ENCODE measurements around the gene PPP2R5C.
"Not testable (repeated sequence)": the region's sequence is repeated elsewhere in the genome, so short reads cannot be mapped to it uniquely, and the experiment has no call there.

PPP2R5C gene

GRCh38 chr14:101761032-101761880 lies at the start of gene PPP2R5C:
PPP2R5C (plus strand) TSS chr14:101761709; CDS start chr14:101761894, 185 bp downstream.
- peak in 13 of 14 donors; percentile 33 to 91 (median 80) for DNase-seq

DNA sequence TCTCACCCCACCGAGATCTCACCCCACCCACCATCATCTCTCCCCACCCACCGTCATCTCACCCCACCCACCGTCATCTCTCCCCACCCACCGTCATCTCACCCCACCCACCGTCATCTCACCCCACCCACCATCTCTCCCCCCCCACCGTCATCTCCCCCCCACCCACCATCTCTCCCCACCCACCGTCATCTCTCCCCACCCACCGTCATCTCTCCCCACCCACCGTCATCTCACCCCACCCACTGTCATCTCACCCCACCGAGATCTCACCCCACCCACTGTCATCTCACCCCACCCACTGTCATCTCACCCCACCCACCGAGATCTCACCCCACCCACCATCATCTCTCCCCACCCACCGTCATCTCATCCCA lies 49.7 kb upstream of the PPP2R5C start:
- not testable (repeated sequence) for DNase-seq

DNA sequence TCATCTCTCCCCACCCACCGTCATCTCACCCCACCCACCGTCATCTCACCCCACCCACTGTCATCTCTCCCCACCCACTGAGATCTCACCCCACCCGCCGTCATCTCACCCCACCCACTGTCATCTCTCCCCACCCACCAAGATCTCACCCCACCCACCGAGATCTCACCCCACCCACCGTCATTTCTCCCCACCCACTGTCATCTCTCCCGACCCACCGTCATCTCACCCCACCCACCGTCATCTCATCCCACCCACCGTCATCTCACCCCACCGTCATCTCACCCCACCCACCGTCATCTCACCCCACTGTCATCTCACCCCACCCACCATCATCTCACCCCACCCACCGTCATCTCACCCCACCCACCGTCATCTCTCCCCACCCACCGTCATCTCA lies 49.2 kb upstream of the PPP2R5C start:
- DNase-seq: not testable (repeated sequence)

DNA sequence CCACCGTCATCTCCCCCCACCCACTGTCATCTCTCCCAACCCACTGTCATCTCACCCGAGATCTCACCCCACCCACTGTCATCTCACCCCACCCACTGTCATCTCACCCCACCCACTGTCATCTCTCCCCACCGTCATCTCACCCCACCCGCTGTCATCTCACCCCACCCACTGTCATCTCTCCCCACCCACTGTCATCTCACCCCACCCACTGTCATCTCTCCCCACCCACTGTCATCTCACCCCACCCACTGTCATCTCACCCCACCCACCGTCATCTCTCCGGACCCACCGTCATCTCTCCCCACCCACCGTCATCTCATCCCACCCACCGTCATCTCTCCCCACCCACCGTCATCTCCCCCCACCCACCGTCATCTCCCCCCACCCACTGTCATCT lies 48.4 kb upstream of the PPP2R5C start:
- DNase-seq: not testable (repeated sequence)

DNA sequence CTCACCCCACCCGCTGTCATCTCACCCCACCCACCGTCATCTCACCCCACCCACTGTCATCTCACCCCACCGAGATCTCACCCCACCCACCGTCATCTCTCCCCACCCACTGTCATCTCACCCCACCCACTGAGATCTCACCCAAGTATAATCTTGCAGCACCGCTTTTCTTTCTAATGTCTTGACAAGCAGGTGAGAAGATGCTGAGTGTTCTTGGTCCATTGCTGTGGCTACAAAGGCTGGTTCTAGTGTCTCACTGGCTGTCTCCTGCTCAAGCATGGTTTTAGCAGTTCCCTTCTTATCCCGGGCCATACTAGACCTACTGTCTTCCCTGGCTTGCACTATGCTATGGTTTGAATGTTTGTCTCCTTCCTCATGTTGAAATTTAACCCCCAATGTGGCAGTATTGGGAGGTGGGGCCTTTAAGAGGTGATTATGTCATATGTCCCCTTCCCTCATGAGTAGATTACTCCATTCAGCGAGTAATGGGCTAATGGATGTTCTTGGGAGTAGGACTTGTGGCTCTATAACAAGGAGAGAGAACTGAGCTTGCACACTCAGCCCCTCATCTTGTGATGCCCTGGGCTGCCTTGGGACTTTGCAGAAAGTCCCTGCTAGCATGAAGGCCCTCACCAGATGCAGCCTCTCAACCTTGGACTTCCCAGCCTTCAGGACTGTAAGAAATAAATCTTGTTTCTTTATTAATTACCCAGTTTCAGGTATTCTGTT lies 47.7 kb upstream of the PPP2R5C start:
- DNase-seq: no peak

GRCh38 chr14:101714394-101714793 lies 47.1 kb upstream of the PPP2R5C start:
- no peak for DNase-seq

DNA sequence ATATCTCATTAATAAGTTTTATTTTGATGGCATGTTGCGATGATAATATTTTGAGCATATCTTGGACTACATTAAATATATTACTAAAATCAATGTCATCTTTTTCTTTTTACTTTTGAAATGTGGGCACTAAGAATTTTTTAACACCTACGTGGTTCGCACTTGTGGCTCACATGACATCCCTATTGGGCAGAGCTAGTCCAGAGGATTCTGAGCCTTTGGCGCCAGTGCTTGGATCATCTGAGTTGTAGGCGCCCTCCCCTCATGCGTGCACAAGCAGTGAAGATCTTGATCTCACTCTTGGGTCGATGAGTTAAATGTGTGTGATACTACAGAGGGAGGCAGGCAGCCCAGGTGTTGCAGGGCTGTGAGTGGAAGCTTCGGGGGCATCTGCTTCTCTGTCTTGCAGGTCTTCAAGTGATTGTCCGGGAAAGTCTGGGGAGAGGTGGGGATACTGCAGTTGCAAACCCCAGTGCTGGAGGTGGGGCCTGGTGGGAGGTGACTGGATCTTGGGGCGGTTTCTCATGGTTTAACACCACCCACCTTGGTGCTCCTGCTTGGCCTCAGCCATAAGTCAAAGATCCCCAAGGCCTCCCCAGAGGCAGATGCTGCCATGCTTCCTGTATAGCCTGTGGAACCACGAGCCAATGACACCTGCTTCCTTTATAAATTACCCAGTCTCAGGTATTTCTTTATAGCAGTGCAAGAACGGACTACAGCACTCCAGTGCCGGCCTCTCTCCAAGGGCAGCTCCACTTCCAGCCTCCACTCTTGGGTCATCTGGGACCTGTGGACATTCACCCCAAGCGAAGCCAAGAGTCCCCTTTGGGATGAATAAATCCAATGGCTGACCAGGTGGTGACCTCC lies 46.1 kb upstream of the PPP2R5C start:
- DNase-seq: no peak

DNA sequence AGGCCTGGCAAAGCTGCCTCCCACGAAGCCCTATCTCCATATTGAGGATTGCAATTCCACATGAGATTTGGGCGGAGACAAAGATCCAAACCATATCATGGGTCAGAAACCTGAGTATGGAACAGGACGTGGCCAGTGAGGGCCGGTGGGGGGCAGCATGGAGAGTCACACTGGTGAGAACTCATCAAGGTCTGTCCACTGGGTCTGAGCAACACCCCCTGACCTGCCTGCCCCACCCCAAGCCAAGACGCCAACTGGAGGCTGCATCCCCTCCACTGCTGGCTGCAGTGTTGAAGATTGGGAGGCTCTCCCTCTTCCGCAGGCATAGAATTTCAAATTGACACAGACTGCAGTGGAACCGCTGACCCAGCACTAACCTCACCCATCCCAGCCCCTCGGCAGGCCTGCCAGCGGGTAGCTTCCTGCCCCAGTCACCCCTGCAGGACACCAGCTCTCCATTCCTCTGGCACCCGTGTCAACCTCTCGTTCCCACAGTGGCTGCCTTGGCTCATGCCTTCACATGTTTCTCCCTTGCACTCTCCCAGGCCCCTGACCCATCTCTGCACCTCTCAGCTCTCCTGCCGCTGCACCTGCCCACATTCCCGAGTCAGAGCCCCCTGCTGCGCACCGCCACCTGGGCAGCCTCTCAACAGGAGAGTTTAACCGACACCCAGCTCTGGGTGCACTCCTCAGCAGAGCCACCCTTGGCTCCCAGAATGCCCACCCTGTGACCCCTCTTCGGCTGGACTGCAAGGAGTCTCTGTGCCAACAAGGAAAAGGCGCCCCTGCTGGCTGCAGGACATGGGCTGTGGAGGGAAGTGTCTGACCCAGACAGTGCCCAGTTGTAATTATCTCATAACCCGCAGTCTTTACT lies 45.2 kb upstream of the PPP2R5C start:
- no peak for DNase-seq

- DNase-seq: no peak
These were observed 44.4 kb upstream of the PPP2R5C start for GRCh38 chr14:101716956-101717662.

GRCh38 chr14:101717663-101718490 lies 43.6 kb upstream of the PPP2R5C start:
- no peak for DNase-seq

DNA sequence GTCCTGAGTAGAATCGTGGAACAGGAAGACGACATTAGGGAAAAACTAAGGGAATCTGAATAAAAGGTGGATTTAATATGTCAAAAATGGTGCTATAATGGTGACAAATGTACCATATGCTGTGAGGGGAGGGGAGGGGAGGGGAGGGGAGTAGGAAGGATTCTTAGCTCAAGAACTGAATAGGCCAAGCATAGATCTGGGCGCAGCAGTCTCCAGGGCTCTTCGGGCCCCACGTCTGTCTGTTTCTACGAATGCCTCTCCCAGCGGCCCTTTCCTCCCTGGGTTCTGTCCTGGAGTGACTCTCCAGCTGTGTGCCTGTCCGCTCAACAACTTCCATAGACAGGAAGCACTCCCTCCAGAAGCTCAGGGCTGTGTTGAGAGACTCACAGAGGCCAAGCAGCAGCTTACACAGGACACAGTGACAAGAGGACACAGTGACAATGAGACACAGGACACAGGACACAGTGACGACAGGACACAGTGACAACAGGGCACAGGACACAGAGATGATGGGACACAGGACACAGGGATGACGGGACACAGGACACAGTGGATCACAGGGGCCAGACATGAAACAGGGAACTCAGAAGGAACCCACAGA lies 42.4 kb upstream of the PPP2R5C start:
- DNase-seq: no peak

- DNase-seq: no peak
These were observed 41.8 kb upstream of the PPP2R5C start for GRCh38 chr14:101719708-101720107.

- DNase-seq: no peak
These were observed 40.4 kb upstream of the PPP2R5C start for GRCh38 chr14:101721111-101721510.

DNA sequence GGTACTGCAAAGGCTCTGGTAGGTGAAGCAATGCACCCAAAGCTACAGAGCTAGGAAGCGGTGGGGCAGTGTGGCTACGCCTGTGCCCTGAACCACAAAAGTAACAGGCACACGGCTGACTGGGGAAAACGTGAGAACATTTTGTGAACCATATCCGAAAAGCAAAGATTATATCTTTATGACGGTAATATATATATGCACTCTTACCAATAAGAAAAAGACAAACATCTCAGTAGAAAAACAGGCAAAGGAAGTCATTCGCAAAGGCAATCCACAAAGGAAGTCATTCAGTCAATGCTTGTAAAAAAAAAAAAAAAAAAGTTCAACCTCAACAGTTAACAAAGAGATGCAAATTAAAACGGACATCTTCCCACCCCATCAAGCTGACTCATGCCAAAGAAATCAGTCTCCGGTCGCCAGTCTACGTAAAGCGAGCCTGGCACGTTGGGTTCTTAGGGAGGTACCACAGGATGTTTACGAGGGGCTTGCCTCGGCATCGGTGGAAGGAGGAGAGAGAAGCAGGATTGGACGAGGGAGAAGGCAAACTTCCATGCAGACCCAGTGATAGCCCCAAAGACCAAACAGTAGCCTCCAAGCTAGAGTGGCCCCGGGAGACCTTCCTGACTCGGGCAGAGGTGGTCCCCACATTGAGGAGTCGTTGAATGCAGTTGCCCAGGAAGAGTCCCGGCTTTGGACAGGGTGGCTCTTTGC lies 39.4 kb upstream of the PPP2R5C start:
- no peak for DNase-seq

DNA sequence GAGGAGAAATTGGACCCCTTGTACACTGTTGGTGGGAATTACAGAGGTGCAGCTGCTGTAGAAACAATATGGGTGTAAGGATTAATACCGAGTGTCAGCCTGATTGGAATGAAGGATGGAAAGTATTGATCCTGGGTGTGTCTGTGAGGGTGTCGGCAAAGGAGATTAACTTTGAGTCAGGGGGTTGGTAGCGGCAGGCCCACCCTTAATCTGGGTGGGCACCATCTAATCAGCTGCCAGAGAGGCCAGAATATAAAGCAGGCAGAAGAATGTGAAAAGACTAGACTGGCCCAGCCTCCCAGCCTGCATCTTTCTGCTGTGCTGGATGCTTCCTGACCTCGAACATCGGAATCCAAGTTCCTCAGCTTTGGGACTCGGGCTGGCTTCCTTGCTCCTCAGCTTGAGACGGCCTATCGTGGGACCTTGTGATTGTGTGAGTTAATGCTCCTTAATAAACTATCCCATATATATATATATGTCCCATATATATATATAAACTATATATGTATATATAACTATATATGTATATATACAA lies 38.4 kb upstream of the PPP2R5C start:
- DNase-seq: no peak

- not testable (repeated sequence) for DNase-seq
These were observed 35.9 kb upstream of the PPP2R5C start for GRCh38 chr14:101725652-101726051.

DNA sequence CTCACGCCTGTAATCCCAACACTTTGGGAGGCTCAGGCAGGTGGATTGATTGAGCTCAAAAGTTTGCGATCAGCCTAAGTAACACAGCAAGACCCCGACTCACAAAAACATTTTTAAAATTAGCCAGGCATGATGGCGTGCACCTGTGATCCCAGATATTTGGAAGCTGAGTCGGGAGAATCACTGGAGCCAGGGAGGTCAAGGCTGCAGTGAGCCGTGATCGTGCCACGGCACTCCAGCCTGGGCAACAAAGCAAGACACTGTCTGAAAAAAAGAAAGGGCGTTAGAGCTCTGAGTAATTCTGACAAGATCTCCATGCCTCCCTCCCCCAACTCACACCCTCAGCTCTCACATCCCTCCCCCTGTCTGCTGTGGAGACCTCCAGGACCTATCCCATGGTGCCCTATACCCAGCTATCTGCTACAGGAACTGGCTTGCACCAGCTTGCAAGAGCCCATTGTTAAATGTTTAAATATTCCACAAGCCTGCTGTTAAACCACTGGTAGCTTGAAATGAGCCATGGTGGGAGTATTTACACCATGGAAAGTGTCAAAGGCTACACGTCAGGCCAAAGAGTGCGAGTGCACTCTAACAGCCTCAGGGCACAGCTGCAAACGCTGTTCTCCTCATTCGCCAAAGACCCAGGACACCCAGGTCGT lies 35.1 kb upstream of the PPP2R5C start:
- no peak for DNase-seq

DNA sequence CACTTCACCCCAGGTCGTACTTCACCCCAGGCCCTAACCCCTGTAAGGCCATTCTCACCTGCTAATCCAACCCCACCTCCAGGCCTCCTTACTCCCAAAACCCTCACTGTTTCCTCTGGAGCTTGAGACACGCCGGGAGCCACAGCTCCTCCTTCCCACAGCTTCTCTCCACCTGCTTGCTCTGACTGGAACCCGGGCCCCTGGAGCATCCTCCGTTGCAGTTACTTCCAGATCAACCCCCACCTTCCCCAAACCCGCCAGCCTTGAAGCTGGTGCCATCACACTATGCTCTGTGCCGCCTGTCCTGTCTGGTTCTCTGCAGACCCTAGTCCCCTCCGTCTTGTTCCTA lies 34.6 kb upstream of the PPP2R5C start:
- DNase-seq: no peak
